ENCODE results near the gene CARD16.
A peak's percentile ranks its signal among the peaks of the same experiment; 100 is the strongest.

CARD16 gene

GRCh38 chr11:104997288-104997687 is 47.8 kb downstream of the CARD16 start:
- Histone ChIP-seq H3K4me3 (replicated peaks; ENCODE audit: insufficient read depth, low read length) (no peak overlapping the region), H3K27ac (replicated peaks) (no peak overlapping the region), H3K27me3 (ENCODE audit: insufficient read depth, poor library complexity, severe bottlenecking) (no peaks in the 10 kb centered on the region)
- no peak for TF ChIP-seq REST (IDR thresholded peaks at IDR 0.05; ENCODE audit: insufficient replicate concordance, low read depth)
- TF ChIP-seq, protein P1, sequence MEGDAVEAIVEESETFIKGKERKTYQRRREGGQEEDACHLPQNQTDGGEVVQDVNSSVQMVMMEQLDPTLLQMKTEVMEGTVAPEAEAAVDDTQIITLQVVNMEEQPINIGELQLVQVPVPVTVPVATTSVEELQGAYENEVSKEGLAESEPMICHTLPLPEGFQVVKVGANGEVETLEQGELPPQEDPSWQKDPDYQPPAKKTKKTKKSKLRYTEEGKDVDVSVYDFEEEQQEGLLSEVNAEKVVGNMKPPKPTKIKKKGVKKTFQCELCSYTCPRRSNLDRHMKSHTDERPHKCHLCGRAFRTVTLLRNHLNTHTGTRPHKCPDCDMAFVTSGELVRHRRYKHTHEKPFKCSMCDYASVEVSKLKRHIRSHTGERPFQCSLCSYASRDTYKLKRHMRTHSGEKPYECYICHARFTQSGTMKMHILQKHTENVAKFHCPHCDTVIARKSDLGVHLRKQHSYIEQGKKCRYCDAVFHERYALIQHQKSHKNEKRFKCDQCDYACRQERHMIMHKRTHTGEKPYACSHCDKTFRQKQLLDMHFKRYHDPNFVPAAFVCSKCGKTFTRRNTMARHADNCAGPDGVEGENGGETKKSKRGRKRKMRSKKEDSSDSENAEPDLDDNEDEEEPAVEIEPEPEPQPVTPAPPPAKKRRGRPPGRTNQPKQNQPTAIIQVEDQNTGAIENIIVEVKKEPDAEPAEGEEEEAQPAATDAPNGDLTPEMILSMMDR (IDR thresholded peaks at IDR 0.05; ENCODE audit: insufficient read depth, low read length): no peak
- no peak for TF ChIP-seq GABPA (IDR thresholded peaks at IDR 0.05; ENCODE audit: low read depth)
- no peak for TF ChIP-seq POLR2AphosphoS5 (IDR thresholded peaks at IDR 0.05; ENCODE audit: low read depth)
- TF ChIP-seq SPI1 (IDR thresholded peaks at IDR 0.05; ENCODE audit: borderline replicate concordance, low read depth): no peak
- DNase-seq (ENCODE audit: low read depth in 1 of 2, low spot score in 1 of 2): peak in 1 of 2 experiments; percentile 2

DNA sequence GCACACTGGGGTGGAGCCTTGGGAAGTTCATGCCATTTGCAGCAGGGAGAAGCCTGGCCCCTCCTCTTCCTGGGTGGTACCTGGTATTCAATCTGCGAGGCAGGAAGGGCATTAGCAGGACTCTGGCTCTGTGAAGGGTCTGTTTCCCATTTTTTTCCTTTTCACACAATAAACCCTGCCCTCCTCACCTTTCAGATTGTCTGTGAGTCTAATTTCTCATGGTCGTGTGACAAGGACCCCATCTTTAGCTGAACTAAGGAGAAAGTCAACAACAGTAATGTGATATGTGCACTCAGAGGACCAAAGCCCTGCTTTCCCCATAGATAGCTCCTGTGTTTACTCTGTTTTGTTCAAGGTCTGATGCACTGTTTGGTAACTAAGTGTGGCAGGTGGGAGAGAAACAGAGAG is 50.1 kb downstream of the CARD16 start:
- DNase-seq (ENCODE audit: low read depth in 1 of 2, low spot score in 1 of 2): no peak
- H3K27ac ChIP-seq (replicated peaks): no peak overlapping the region
- no peak overlapping the region for H3K4me3 ChIP-seq (replicated peaks; ENCODE audit: insufficient read depth, low read length)
- H3K27me3 ChIP-seq (ENCODE audit: insufficient read depth, poor library complexity, severe bottlenecking): no peaks in the 10 kb centered on the region
- TF ChIP-seq, protein P1 (IDR thresholded peaks at IDR 0.05; ENCODE audit: insufficient read depth, low read length): no peak
- TF ChIP-seq POLR2AphosphoS5 (IDR thresholded peaks at IDR 0.05; ENCODE audit: low read depth): no peak
- TF ChIP-seq REST (IDR thresholded peaks at IDR 0.05; ENCODE audit: insufficient replicate concordance, low read depth): no peak
- no peak for TF ChIP-seq GABPA (IDR thresholded peaks at IDR 0.05; ENCODE audit: low read depth)
- no peak for TF ChIP-seq SPI1 (IDR thresholded peaks at IDR 0.05; ENCODE audit: borderline replicate concordance, low read depth)

GRCh38 chr11:104992781-104993180 is 52.4 kb downstream of the CARD16 start:
- Histone ChIP-seq H3K4me3 (replicated peaks; ENCODE audit: insufficient read depth, low read length) (no peak overlapping the region), H3K27me3 (ENCODE audit: insufficient read depth, poor library complexity, severe bottlenecking) (no peaks in the 10 kb centered on the region), H3K27ac (replicated peaks) (no peak overlapping the region)
- no peak for DNase-seq (ENCODE audit: low read depth in 1 of 2, low spot score in 1 of 2)
- TF ChIP-seq, protein P1 (IDR thresholded peaks at IDR 0.05; ENCODE audit: insufficient read depth, low read length): no peak
- no peak for TF ChIP-seq POLR2AphosphoS5 (IDR thresholded peaks at IDR 0.05; ENCODE audit: low read depth)

GRCh38 chr11:104991994-104992393 is 53.1 kb downstream of the CARD16 start:
- TF ChIP-seq SPI1 (IDR thresholded peaks at IDR 0.05; ENCODE audit: borderline replicate concordance, low read depth) (no peak), REST (IDR thresholded peaks at IDR 0.05; ENCODE audit: insufficient replicate concordance, low read depth) (no peak), POLR2AphosphoS5 (IDR thresholded peaks at IDR 0.05; ENCODE audit: low read depth) (no peak), GABPA (IDR thresholded peaks at IDR 0.05; ENCODE audit: low read depth) (no peak)
- TF ChIP-seq, protein P1 (IDR thresholded peaks at IDR 0.05; ENCODE audit: insufficient read depth, low read length): no peak
- Histone ChIP-seq H3K27ac (replicated peaks) (no peak overlapping the region), H3K4me3 (replicated peaks; ENCODE audit: insufficient read depth, low read length) (no peak overlapping the region), H3K27me3 (ENCODE audit: insufficient read depth, poor library complexity, severe bottlenecking) (no peaks in the 10 kb centered on the region)
- no peak for DNase-seq (ENCODE audit: low read depth in 1 of 2, low spot score in 1 of 2)

Measured in HL-60 (cell line).